Measurements from ENCODE around the gene TACC2. TPM values are rescaled to one million over a fixed set of nuclear protein-coding genes. Genes with fewer than 3 reads are reported as not detected.

TACC2 gene
- total RNA-seq, 1 donor from 2014 or later, result 49.1 TPM

DNA sequence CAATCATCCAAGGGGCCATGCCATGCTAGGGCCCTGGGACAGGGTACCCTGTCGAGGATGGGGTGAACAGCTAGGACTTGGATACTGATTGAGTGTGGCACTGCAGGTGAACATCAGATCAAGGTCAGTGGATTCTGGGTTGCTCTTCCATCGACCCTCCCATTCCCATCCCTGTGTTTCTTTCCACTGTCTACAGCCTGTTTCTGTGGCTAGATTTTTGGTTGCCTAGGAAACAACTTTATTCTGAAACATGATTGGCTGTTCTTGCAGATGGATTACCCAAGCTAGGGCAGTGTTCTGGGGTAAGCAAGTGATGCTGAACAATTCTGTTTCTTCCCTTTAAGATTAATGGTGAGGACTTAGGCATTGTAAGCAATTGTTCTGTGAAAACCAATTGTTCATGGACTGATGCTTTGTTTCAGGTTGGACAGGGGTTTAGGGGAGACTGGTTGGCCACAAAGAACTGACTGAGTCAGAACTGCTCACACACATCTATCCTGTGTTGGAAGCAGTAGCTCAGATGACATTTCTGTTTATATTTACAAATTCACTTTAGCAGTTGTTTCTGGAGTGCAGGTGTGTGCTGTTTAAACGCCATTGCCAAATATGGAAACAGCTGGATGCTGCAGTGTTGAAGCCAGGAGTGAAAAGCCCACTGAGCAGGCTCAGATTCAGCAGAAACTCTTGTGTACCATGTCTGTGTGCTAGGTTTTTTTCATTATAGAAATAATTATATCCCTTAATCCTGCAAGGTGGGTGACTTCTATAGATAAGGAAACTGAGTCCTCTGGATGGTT, 179.8 kb downstream of the TACC2 start:
- intact Hi-C loops (cut with DNase I), result no loop called here
- ATAC-seq, result no peak
- no peak for DNase-seq (ENCODE audit: low spot score)

DNA sequence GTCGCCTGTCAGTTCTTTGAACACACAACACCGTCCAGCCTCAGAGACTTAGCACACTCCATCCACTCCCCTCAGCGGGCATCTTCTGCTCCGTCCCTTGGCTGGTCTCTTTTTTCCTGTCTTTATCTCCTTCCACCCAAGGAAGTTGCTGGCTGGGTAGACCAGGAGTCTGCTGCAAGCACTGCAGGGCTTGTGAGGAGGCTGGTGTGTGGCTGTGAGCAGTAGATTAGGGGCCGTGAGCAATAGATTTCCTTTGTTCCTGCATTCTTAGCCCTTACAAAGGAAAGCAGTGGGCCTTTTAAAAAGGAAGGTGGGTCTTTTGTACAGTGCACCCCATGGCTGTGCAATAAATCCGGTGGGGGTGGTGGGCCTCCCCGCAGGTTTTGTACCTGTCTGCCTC, 181.8 kb downstream of the TACC2 start:
- ATAC-seq (no peak), DNase-seq (ENCODE audit: low spot score) (no peak)
- intact Hi-C loops (cut with DNase I), result no loop called here

DNA sequence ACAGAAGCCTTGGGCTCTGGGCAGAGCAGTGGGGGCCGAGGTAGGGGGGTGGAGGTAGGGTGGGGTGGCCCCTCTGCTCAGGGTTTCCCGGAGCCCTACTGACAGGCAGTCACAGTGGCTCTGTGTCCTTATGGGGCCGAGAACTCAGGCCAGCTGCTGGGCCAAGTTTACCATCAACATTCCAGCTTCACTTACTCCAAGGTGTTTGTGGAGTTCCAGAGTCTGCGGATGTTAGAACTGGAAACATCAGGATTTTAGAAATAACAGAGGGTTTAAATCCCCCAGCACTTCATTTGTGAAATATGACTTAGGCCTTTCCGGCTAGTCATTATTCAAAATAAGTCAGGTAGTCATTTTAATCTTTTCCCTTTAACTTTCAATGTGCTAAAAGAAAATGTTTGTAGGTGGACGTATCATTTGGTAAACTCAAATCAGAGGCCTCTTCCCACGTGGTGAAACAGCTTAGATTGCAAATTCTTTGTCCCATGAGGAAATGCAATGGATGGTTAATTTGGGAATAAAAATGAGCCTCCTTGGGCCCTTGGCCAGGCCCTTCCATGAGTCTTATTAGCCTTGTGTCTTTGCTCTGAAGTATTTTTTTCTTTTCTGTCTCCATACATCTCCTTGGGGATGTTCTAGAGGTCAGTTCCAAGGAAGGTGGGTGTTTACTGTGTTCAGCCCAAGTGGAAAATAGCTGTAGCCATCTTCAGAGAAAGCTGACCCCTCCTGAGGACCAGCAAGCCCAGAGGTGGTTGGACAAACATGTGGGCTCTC, 182.5 kb downstream of the TACC2 start:
- DNase-seq (ENCODE audit: low spot score) (no peak), ATAC-seq (peak; percentile 15)
- intact Hi-C loops (cut with DNase I), result no loop called here

DNA sequence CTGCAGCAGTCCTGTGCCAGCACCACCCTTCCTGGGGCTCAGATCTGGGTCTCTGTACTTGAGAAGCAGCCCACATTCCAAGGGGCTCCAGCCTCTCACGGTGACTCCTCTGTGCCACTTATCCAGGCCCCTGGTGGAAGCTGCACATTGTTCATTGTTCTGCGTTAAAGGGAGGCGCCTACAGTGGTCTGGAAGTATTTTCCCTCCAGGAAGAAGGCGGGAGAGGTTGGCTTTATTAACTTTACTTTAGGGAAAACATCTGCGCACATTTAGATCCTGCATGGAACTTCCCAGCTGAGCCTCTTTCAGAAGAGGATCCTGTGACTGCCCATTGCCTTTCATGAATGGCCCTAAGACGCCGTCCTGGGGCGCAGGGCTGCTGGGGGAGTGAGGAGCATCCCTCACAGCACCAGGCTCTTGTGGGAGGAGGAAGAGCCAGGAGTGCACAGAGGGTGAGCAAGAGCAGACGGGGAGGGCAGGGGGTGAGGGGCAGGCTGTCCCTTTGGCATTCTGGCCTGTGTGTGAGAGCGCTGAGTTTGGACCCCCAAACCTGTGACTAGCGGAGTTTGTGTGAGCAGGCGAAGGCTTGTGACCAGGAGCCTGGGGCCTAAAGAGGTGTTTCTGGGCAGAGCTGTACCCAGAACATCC, 183.5 kb downstream of the TACC2 start:
- intact Hi-C loops (cut with DNase I), result no loop called here
- no peak for DNase-seq (ENCODE audit: low spot score)
- peak; percentile 85 for ATAC-seq

DNA sequence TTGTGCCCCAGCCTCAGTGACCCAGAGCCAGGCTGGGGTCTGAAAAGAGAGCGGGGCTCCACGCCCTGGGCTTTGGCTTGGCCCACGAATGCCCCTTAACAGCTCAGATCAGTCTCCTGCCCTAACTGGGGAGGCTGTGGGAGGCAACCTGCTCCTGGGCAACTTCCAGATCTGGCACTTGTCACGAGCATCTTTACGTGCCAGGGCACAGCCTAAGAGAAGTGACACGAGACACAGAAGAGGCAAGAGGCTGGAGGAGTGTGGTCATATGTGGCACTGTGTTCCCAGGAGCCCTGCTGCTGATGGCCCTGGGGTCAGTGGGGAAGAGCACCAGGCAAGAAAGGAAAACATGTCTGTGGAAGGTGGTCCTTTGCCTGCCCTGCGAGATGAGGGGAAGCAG, 184.4 kb downstream of the TACC2 start:
- ATAC-seq (peak; percentile 4), DNase-seq (ENCODE audit: low spot score) (no peak)
- intact Hi-C loops (cut with DNase I), result no loop called here

DNA sequence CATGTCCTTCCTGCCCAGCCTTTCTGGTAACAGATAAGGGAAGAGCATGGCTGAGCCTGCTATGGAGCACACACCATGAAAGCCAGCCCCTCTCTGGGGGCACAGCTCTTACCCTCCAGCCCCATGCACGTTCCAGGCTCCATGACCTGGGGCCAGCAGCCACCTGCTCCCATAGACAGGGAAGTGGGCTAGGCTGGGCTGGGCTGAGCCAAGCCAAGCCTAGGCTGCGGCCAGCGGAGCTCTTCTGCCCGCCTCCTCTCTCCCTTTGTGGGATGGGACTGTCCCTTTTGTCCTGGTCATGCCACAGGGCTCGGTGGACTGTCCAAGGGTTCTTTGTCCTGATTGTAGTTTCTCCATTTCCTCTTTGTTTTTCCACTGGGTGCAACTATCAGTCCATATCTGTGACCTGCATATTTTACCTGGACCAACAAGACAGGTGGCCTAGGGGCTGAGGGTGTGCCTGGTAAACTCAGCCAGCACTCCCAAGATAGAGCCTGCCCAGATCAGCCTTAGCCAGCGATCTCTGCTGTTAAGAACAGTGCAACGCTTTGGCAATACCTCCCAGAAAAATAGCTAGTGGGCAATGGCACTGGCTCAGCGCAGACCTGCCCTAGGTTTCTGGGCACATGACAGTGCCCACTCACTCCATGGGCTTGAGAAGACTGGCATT, 184.9 kb downstream of the TACC2 start:
- intact Hi-C loops (cut with DNase I), result no loop called here
- DNase-seq (ENCODE audit: low spot score) (no peak), ATAC-seq (no peak)

DNA sequence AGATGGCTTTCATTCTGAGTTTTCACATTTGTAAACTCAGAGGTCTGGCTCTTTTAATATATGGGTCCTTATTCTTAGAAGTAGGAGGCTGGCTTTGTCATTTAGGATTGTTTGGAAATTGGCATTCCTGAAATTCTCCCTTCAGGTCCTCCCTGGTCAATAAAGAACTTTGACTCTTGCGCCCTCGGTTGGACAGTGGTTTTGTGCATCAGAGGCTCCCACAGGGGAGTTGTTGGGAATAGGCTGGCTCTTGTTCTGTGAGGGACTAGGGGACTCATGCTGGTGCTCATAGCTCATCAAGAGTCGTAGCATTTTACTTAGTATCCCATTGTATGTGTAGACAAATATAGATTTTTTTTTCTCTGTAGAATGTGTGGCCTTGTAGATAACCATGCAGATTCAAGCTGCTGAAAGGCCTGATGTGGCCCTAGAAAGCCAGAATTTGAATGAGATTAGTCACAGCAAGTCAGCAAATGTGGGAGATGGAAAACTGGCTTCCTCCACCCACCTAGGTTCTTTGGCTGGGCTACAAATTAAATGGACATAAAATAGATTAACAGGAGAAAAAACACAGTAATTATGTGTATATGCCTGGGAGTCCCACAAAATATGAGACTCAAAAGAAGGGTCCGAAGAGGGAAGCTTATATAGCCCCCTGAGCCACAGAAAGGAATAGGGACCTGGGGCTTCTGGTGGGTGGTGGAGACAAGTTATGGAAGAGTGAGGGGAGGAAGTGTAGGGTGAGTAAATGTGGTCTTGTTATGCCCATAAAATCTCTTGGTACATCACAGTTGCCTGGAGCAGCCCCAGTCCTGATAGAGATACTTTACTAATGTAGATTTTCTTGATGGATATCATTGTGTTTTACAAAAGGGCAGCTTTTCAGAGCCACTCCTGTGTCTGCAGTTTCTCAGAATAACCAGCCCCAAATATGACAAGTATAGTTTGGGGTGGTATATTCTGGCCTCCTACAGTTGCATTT, 187.6 kb downstream of the TACC2 start:
- no peak for ATAC-seq
- DNase-seq (ENCODE audit: low spot score), result no peak
- intact Hi-C loops (cut with DNase I), result no loop called here

DNA sequence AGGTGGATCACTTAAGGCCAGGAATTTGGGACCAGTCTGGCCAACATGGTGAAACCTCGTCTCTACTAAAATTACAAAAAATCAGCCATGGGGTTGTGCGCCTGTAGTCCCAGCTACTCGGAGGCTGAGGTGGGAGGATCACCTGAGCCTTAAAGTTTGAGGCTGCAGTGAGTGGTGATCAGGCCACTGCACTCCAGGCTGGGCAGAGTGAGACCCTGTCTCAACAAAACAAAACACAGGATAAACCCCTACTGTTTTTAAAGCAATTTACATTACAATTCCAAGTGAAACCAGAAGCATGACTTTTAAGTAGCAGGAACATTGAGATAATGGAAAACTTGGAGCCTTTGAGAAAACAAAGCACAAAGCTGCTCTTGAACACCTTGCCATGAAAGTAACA, 189.7 kb downstream of the TACC2 start:
- intact Hi-C loops (cut with DNase I), result no loop called here
- ATAC-seq, result no peak

DNA sequence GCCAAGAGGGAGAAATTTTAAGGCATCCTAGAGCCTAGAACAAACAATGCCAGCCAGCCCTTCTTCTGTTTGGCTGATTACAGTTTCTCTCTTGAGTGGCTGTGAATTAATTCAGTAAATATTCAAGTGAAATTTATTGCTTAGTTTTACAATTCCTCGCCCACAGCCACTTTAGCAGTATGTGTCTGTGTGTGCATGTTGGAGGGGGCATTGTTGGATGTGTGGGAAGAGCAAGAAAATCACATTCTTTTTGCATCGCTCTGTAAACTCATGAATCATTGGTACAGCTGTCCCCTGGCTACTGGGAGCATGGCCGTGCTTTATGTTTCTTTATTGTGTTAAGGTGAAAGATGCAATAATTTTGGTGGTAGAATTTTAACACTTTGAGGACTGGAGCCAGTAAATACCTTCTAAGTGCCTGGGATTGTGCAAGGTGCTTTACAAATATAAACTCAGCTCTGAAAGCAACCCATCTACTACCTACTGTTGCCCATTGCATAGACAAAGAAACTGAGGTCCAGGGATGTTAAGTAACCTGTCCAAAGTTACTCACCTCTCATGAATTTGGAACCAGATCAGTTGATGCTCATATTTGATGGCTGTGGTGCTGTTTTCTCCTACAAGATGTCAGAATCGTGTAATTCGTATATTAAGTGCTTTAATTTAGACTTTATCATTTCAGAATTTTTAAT, 192.2 kb downstream of the TACC2 start:
- intact Hi-C loops (cut with DNase I), result no loop called here
- DNase-seq (ENCODE audit: low spot score) (no peak), ATAC-seq (no peak)

More for the DNA sequence above, 189.7 kb downstream of the TACC2 start:
- DNase-seq (ENCODE audit: low spot score), result no peak

DNA sequence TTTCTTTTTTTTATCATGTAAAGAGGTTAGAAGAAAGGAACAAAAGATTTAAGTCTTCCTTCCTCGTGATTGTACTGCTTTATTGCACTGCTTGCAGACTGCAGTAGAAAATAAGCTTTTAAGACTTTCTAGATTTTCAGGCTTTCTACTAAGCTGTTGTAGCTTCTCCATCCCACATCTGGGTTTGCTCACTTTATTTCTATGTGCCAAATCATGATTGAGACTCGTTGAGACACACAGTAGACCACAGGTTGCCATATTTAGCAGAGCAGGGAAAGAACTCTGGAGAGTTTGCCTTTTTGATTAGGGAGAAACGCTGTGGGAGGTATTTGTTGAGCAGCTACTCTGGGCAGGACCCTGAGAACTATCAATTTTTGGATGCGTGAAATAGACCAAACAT, 192.9 kb downstream of the TACC2 start:
- ATAC-seq (peak; percentile 10), DNase-seq (ENCODE audit: low spot score) (no peak)
- intact Hi-C loops (cut with DNase I), result no loop called here

DNA sequence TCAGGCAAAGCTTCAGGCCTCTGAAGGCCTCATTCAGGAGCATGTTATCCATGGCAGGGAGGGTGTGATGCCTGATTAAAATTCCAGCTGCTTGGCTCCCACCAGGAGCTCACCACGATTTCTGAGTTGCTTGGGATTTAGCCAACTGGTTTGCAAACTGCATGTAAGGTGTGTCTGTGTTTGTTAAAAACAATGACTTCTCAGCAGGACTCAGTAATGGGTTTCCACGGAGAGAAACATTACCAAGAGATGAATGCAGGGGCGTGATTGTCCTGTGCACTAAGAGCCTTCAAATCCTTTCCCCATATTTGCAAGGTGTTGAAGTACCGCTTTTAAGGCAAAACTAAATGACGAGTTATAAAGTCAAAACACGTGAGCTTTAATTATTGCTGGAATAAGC, 193.3 kb downstream of the TACC2 start:
- intact Hi-C loops (cut with DNase I), result no loop called here
- DNase-seq (ENCODE audit: low spot score) (no peak), ATAC-seq (peak; percentile 9)

DNA sequence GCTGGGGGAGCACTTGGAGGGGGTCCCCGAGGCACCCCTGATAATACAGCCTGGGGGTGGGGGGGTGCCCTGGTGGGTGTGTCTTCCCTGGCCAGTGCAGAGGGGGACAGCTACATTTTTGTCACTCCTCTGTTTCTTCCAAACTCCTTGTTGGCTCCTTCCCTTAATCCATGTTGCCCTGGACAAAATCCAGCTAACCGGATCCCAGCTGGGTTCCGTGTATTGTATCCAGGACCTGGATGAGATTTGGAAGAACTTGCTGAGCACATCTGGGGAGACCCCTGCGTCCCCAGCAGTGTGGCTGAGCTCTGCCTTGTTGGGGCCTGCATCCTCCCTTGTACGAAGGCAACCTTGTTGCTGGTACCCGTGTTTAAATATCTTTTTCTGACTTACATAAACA, 195.3 kb downstream of the TACC2 start:
- DNase-seq (ENCODE audit: low spot score) (no peak), ATAC-seq (no peak)
- intact Hi-C loops (cut with DNase I), result no loop called here

DNA sequence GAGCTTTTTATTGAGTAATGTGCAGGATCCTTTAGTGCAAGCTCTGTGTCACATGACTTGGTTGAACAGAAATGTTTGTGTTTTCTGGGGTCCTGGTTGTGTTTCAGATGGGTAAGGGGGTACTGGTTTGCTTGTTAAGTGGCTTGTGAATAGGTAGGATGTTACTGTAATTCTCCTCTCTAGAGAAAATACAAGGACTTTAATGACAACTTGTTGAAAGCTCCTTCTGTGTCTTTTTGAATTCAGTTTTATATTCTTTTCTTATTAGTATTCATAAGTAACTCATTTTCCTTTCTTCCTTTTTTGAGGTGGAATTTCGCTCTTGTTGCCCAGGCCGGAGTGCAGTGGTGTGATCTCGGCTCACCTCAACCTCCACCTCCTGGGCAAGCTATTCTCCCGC, 196.7 kb downstream of the TACC2 start:
- intact Hi-C loops (cut with DNase I), result no loop called here
- ATAC-seq (no peak), DNase-seq (ENCODE audit: low spot score) (no peak)

DNA sequence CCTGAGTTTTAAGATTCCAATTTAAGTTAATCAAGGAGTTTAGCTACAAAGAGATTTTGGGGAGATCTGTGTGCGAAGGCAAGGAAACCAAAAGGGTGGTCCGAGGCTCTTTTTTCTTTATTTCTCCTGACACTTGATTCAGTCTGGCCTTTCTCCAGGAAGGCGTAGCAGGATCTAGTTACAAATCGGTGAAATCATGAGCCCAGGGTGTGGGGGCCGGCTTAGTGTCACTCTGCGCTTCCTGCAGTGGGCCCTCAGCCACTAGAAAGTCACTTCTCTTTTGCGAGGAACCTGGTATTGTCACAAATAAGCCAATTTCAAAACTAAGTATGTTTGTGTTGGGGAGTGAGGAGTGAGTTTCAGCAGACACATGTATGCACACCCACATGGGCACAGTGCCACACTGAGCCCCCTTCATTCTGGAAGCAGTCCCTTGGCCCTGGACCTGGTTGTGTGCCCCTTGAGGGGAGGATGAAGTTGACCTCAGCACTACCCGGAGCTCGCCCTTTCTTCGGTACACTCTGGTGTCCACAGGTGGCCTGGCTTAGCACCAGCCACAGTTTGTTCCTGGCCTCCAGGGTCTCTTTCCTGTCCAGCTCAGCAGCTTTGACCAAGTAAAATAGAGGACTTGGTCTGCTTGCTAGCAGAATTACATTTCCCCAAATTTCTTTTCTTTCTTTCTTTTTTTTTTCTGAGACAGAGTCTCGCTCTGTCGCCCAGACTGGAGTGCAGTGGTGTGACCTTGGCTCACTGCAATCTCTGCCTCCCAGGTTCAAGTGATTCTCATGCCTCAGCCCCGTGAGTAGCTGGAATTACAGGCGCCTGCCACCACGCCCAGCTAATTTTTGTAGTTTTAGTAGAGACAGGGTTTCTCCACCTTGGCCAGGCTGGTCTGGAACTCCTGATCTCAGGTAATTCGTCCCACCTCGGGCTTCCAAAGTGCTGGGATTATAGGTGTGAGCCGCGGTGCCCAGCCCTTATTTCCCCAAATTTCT, 198.2 kb downstream of the TACC2 start:
- peak; percentile 45 for ATAC-seq
- intact Hi-C loops (cut with DNase I), result no loop called here
- no peak for DNase-seq (ENCODE audit: low spot score)

DNA sequence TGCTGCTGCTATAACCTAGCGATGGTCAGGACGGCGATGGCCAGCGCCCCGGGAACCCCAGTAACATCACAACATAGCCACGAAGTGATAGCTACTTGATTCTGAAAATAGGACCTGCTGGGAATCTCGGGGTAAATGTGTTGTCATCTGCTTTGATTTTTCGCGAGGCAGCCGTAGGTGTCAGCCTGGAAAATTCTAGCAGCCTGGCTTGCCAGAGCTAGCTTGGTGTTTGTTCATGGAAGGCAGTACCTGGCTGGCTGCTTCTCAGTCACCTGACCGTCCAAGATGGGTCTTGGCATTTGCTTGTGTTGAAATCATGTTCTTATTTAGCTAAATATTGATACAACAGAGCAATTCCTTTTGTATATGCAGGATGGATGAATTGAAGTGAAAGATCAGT, 199.7 kb downstream of the TACC2 start:
- no peak for DNase-seq (ENCODE audit: low spot score)
- no peak for ATAC-seq
- intact Hi-C loops (cut with DNase I), result no loop called here

DNA sequence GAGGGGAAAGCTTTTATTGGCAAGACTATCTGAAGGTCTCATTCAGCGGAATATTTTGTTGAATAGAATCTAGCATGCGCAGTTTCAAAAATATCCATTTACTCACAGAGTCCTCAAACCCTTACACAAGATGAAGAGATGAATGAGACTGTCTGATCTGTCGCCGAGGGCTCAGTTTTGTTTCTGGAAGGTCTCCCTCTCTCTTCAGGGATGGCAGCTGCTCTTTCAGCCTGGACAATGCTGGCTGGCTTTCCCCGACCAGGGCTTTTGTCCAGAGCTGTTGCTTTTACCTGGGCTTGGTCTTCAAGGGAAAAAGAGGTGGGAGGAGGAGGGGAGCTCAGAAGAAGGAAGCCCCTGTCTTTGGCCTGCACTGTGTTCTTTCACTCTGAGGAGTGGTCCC, 200.2 kb downstream of the TACC2 start:
- ATAC-seq, result no peak
- no peak for DNase-seq (ENCODE audit: low spot score)
- intact Hi-C loops (cut with DNase I), result no loop called here

Measured in sciatic nerve (tissue), 2 donors.